Measurements from ENCODE around the gene OFD1.
A peak's percentile ranks its signal among the peaks of the same experiment; 100 is the strongest.

The OFD1 gene

GRCh38 chrX:13699183-13699826 is 35.2 kb upstream of the OFD1 start:
- Histone ChIP-seq H3K79me2 (ENCODE audit: control insufficient read depth, low read length) (peaks cover 98% of the 10 kb centered on the region), H3K4me3 (ENCODE audit: low read length) (peak overlapping the region; percentile 60), H3K9me3 (ENCODE audit: control insufficient read depth, insufficient read depth, low read length) (no peaks in the 10 kb centered on the region), H3K9me2 (replicated peaks; ENCODE audit: control insufficient read depth, low read length) (no peaks in the 10 kb centered on the region), H4K20me1 (ENCODE audit: control insufficient read depth, insufficient read depth, low read depth, low read length) (peaks cover 3% of the 10 kb centered on the region; the same call in 1 of the 2 replicates), H3K36me3 (ENCODE audit: control insufficient read depth, low read length) (peaks cover 10% of the 10 kb centered on the region), H3F3A (ENCODE audit: control insufficient read depth, insufficient read depth) (peaks cover 7% of the 10 kb centered on the region), H3K4me1 (ENCODE audit: control insufficient read depth, low read length) (peaks cover 56% of the 10 kb centered on the region), H3K27me3 (ENCODE audit: control insufficient read depth, low read length) (no peaks in the 10 kb centered on the region), H3K4me2 (ENCODE audit: low read length) (peak overlapping the region; percentile 73), H3K27ac (ENCODE audit: low read depth, low read length) (peak overlapping the region; percentile 74)
- TF ChIP-seq EZH2phosphoT487 (IDR thresholded peaks at IDR 0.05; ENCODE audit: borderline replicate concordance, low read length) = no peak
- TF ChIP-seq, protein P1, sequence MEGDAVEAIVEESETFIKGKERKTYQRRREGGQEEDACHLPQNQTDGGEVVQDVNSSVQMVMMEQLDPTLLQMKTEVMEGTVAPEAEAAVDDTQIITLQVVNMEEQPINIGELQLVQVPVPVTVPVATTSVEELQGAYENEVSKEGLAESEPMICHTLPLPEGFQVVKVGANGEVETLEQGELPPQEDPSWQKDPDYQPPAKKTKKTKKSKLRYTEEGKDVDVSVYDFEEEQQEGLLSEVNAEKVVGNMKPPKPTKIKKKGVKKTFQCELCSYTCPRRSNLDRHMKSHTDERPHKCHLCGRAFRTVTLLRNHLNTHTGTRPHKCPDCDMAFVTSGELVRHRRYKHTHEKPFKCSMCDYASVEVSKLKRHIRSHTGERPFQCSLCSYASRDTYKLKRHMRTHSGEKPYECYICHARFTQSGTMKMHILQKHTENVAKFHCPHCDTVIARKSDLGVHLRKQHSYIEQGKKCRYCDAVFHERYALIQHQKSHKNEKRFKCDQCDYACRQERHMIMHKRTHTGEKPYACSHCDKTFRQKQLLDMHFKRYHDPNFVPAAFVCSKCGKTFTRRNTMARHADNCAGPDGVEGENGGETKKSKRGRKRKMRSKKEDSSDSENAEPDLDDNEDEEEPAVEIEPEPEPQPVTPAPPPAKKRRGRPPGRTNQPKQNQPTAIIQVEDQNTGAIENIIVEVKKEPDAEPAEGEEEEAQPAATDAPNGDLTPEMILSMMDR (IDR thresholded peaks at IDR 0.05; ENCODE audit: low read depth, low read length, poor library complexity, severe bottlenecking) = no peak

DNA sequence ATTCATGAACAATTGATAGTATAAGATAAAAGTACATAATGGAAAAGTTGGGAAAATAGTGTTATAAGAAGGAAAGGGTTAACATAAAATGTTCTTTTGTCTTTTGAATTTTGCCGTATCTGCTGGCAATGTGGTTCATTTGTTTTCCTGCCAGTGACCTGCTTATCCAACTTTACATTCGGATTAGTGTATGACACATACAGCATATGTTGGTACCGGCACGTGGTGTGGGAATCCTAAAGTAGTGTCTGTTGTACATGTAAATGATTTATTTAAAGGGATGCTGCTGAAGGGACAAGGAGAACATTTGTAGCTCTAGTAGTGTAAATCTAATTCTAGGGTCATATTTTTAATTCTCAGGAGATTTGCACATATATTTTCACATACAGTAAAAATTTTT is 34.2 kb upstream of the OFD1 start:
- H3K4me3 ChIP-seq (ENCODE audit: low read length) = no peak overlapping the region
- H4K20me1 ChIP-seq (ENCODE audit: control insufficient read depth, insufficient read depth, low read depth, low read length) = peaks cover 3% of the 10 kb centered on the region; the same call in 1 of the 2 replicates
- H3K9me3 ChIP-seq (ENCODE audit: control insufficient read depth, insufficient read depth, low read length) = no peaks in the 10 kb centered on the region
- H3K36me3 ChIP-seq (ENCODE audit: control insufficient read depth, low read length) = peaks cover 7% of the 10 kb centered on the region
- TF ChIP-seq EZH2phosphoT487 (IDR thresholded peaks at IDR 0.05; ENCODE audit: borderline replicate concordance, low read length) = no peak
- TF ChIP-seq, protein P1 (IDR thresholded peaks at IDR 0.05; ENCODE audit: low read depth, low read length, poor library complexity, severe bottlenecking) = no peak
- H3K27ac ChIP-seq (ENCODE audit: low read depth, low read length) = no peak overlapping the region
- H3K4me1 ChIP-seq (ENCODE audit: control insufficient read depth, low read length) = peaks cover 45% of the 10 kb centered on the region
- peaks cover 91% of the 10 kb centered on the region for H3K79me2 ChIP-seq (ENCODE audit: control insufficient read depth, low read length)
- no peaks in the 10 kb centered on the region for H3K27me3 ChIP-seq (ENCODE audit: control insufficient read depth, low read length)
- H3K4me2 ChIP-seq (ENCODE audit: low read length) = no peak overlapping the region
- peaks cover 7% of the 10 kb centered on the region for H3F3A ChIP-seq (ENCODE audit: control insufficient read depth, insufficient read depth)
- H3K9me2 ChIP-seq (replicated peaks; ENCODE audit: control insufficient read depth, low read length) = no peaks in the 10 kb centered on the region

DNA sequence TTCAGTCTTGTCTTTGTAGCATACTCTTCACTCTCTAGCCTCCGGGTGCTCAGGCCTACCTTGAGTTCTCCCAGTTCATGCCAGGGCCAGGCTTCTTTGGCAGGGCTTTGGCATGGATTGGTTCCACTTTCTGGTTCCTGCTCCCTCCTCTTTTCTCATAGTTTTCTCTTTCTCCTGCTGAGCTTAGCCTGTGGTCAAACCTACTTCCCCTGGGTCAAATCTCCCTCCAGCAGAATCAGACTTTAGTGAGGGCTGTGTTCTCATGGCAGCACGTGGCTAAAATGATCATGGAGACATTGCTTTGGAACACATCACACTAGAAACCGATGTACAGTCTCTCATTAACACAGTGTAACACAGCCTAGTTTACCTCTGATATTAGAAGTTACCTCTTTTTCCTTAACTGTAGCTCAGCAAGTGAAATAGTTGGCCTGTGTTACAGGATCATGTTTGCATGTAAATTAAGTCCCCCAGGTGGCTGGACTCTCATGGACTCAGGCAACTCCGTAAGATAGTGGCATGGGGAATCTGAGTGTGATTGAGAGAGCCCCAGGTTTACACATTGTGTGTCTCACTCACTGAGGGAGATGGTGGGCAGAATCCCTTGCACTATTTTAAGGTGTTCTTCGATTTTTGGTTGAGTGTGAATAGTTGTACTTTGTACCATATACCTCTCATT is 32.3 kb upstream of the OFD1 start:
- Histone ChIP-seq H3K4me1 (ENCODE audit: control insufficient read depth, low read length) (peaks cover 28% of the 10 kb centered on the region), H3K9me3 (ENCODE audit: control insufficient read depth, insufficient read depth, low read length) (no peaks in the 10 kb centered on the region), H3K4me3 (ENCODE audit: low read length) (no peak overlapping the region), H3K4me2 (ENCODE audit: low read length) (no peak overlapping the region), H3F3A (ENCODE audit: control insufficient read depth, insufficient read depth) (peaks cover 5% of the 10 kb centered on the region), H3K9me2 (replicated peaks; ENCODE audit: control insufficient read depth, low read length) (no peaks in the 10 kb centered on the region), H3K27me3 (ENCODE audit: control insufficient read depth, low read length) (no peaks in the 10 kb centered on the region), H3K36me3 (ENCODE audit: control insufficient read depth, low read length) (peaks cover 9% of the 10 kb centered on the region), H3K79me2 (ENCODE audit: control insufficient read depth, low read length) (peaks cover 80% of the 10 kb centered on the region), H3K27ac (ENCODE audit: low read depth, low read length) (no peak overlapping the region), H4K20me1 (ENCODE audit: control insufficient read depth, insufficient read depth, low read depth, low read length) (peaks cover 3% of the 10 kb centered on the region; the same call in 1 of the 2 replicates)
- TF ChIP-seq, protein P1 (IDR thresholded peaks at IDR 0.05; ENCODE audit: low read depth, low read length, poor library complexity, severe bottlenecking) = no peak
- TF ChIP-seq EZH2phosphoT487 (IDR thresholded peaks at IDR 0.05; ENCODE audit: borderline replicate concordance, low read length) = no peak
